Epithelial cell of proximal tubule (primary cell): ENCODE measurements around the gene TSGA10IP. TPM values are rescaled to one million over a fixed set of nuclear protein-coding genes. Genes with fewer than 3 reads are reported as not detected.
A peak's percentile ranks its signal among the peaks of the same experiment; 100 is the strongest.

Source experiments
- DNase-seq: peaks from one replicate; pipeline ENCODE4 v3.0.0-alpha.2; 2011; ENCODE audit warnings: low read depth
- H3K4me3 ChIP-seq: 2 replicates; pipeline ENCODE4 v1.5.1; 2011; ENCODE audit warnings: low read depth, mild to moderate bottlenecking, low read length
- total RNA-seq: library from RNA; depleted of rRNA; stranded (reverse); fragments of >200 nt; gene quantifications from 2 replicates; pipeline ENCODE4 v1.2.3, GENCODE V29; 2015
- TF ChIP-seq, protein P1 (sequence below): conservative IDR thresholded peaks from 2 replicates; pipeline ENCODE4 v1.5.1; 2012; ENCODE audit warnings: low read depth, mild to moderate bottlenecking, low read length

TSGA10IP gene
- total RNA-seq, 1 donor from 2014 or later: not detected

DNA sequence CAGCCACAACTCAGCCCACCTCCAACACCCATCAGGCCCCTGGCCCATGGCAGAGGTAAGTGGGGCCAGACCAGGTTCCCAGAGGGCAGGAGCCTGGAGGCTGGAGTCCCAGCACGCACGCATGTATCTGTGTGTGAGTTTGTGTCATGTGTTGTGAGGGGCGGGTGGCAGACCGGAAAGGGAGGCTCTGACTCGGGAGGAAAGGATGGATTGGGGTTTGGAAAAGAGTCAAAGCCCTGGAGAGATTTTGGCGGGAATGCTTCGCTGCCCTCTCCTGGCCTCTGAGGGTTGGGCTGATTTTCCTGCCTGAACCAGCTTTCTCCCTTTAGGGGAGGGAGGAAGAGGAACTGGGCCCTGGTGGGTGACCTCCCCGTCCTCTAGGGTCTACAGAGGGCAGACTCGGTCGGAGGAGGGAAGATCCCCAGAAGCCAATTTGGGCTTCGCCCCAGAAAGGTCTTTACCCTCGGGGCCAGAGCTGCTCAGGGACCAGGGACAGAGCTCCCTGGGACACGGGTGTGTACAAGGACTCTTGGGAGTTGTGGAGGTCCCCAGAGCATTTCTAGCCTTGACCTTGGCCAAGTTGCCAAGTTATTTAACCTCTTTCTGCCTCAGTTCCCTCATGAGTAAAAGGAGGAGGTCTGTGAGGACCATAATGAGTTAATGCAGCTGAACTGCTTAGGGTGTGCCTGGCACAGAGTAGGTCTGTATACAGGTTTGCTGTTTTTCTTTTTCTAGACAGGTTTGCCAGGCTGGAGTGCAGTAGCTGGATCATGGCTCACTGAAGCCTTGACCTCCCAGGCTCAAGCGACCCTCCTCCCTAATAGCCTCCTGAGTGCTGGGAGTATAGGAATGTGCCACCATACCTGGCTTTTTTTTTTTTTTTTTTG, 33.4 kb upstream of the TSGA10IP start:
- no peak for DNase-seq
- TF ChIP-seq, protein P1, sequence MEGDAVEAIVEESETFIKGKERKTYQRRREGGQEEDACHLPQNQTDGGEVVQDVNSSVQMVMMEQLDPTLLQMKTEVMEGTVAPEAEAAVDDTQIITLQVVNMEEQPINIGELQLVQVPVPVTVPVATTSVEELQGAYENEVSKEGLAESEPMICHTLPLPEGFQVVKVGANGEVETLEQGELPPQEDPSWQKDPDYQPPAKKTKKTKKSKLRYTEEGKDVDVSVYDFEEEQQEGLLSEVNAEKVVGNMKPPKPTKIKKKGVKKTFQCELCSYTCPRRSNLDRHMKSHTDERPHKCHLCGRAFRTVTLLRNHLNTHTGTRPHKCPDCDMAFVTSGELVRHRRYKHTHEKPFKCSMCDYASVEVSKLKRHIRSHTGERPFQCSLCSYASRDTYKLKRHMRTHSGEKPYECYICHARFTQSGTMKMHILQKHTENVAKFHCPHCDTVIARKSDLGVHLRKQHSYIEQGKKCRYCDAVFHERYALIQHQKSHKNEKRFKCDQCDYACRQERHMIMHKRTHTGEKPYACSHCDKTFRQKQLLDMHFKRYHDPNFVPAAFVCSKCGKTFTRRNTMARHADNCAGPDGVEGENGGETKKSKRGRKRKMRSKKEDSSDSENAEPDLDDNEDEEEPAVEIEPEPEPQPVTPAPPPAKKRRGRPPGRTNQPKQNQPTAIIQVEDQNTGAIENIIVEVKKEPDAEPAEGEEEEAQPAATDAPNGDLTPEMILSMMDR: peak; percentile 32
- H3K4me3 ChIP-seq: no peak overlapping the region

DNA sequence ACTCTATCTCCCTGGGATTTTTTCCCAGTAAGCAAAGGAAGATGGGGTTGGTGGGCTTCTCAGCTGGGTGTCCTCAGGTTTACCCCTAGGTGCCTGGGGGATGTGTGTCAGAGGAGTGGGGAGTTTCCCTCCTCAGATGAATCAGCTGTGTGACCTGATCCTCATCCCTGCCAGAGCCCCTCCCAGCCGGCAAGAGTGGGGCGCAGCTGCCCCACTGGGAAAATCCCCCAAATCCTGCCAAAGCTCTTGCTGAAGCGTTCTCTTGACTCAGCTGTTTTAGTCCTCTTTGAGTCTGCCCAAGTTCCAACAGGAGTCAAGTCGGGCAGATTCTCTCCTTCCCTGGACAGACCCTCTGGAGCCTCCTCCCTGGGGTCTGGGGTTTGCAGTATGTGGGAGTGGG, 32.4 kb upstream of the TSGA10IP start:
- DNase-seq: no peak
- TF ChIP-seq, protein P1: no peak
- H3K4me3 ChIP-seq: no peak overlapping the region

DNA sequence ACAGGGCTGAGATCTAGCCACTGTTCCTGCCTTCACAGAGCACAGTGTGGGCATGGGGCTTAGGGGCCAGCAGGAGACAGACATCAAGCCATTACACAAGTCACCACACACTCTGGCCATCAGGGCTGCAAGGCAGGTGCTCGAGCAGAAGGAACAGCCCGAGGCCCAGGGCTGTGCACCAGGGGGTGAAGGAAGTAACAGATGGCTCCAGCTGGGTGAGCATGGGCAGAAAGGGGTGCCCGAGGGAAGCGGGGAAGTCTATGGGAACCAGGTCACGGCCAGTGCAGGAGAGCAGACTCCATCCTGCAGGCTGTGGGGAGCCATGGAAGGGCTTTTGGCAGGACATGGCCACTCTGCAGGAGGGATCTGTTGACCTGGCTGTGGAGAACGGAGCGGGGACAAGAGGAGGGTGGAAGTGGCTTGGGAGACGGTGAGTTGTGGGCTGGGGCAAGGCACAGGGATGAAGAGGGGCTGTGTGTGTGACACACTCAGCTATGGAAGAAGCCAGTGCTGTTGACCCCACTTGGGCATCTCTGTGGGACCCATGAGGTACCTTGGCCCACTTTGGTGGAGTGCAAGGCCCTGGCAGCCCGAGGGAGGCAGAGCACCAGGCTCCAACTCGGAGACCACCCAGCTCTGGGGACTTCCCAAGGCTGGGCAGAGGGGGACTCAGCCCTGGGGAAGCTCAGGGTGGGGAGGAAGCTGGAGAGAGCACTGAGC, 30.0 kb upstream of the TSGA10IP start:
- no peak for DNase-seq
- H3K4me3 ChIP-seq: no peak overlapping the region
- TF ChIP-seq, protein P1: no peak

DNA sequence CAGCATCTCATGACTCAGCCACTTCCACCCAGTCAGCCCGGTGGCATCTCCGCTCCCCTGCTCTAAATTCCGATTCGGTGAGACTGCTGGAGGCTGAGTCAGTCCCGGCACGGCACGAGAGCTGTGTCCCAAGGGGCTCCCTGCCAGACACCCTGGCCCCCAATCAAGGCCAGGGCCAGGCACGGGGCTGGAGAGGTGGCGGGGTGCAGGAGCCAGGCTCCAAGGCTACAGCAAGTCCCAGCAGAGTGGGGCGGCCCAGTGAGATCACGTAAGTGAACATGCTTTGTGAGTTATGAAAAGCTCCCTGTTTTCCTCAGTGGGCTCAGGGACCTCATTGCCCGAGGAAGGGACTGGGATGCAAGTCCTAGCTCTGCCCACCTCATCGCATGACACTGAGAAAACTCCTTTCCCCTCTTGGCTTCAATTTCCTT, 29.4 kb upstream of the TSGA10IP start:
- peak overlapping the region; percentile 5 for H3K4me3 ChIP-seq
- TF ChIP-seq, protein P1: no peak

DNA sequence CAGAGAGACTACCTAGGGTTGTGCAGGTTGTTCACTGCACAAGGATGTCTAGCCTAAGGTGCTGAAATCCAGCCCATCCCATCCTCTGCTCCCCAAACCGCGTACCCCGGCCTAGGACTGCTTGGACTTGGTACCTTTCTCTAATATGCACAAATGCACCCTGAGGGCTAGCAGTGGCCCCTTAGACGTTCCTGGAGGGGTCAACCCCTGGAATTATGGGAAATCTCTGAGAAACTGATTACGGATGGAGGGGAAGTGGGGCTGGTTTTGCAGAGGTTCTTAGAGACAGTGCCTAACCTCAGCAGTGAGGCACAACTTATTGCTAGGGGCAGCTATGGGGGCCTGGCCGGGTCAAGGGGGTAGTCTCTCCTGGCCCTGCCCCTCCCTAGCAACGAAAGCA, 28.9 kb upstream of the TSGA10IP start:
- TF ChIP-seq, protein P1: no peak
- H3K4me3 ChIP-seq: peak overlapping the region; percentile 5
- DNase-seq: no peak

More for the DNA sequence above, 29.4 kb upstream of the TSGA10IP start:
- peak; percentile 75 for DNase-seq

DNA sequence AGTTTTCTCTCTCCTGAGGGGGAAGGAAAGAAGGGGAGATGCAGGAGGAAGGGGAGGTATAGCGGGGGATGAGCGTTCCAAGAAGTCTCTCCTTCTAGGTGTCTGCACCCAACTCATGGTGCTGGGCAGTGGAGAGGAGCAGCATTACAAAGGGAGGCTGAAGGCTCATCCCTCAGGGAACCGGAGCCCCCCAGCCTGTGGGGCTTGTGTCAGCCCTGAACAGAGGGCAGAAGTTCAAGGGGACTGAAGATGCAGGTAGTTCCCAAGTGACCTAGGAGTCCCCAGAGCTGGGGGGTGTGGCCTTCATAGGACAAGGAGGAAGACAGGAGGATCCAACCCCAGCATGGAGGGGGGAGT, 28.2 kb upstream of the TSGA10IP start:
- no peak overlapping the region for H3K4me3 ChIP-seq
- TF ChIP-seq, protein P1: no peak
- no peak for DNase-seq
